GM23338 (cell line): ENCODE measurements around the gene PPP2R2B.

Experiments
- CREB1 ChIP-seq: fragments of 250-450 bp; sonication (Bioruptor Pico); IDR thresholded peaks from 2 replicates; pipeline ENCODE4 v1.5.0; 2020; ENCODE audit warnings: low read depth, mild to moderate bottlenecking, moderate library complexity
- CTCF ChIP-seq, 2 experiments: fragments of 200-600 bp in 1 of 2; sonication (generic) in 1 of 2; conservative IDR thresholded peaks; 2 replicates each; pipeline versions ENCODE4 v1.5.1 to v1.6.1; 2016 to 2017; ENCODE audit warnings: antibody characterized with exemption in 2 of 2, low read depth in 2 of 2, mild to moderate bottlenecking in 2 of 2, moderate library complexity in 1 of 2
- EZH2 ChIP-seq: fragments of 200-600 bp; sonication (generic); IDR thresholded peaks from one replicate; pipeline ENCODE4 v1.8.0; 2017; ENCODE audit warnings: antibody characterized with exemption, mild to moderate bottlenecking, low read depth; ENCODE audit not compliant: unreplicated experiment
- EZH2phosphoT487 ChIP-seq: fragments of 200-600 bp; sonication (generic); IDR thresholded peaks from one replicate; pipeline ENCODE4 v1.8.1; 2018; ENCODE audit warnings: antibody characterized with exemption; ENCODE audit not compliant: unreplicated experiment
- JUNB ChIP-seq: IDR thresholded peaks from one replicate; pipeline ENCODE4 v1.6.1; 2016; ENCODE audit warnings: antibody characterized with exemption; ENCODE audit not compliant: unreplicated experiment
- POLR2AphosphoS5 ChIP-seq: IDR thresholded peaks from 2 replicates; pipeline ENCODE4 v1.6.1; 2016; ENCODE audit warnings: antibody characterized with exemption, low read depth
- REST ChIP-seq: IDR thresholded peaks from one replicate; pipeline ENCODE4 v1.6.1; 2018; ENCODE audit warnings: antibody characterized with exemption; ENCODE audit not compliant: unreplicated experiment
- STAT1 ChIP-seq: IDR thresholded peaks from one replicate; pipeline ENCODE4 v1.6.1; 2016; ENCODE audit warnings: antibody characterized with exemption; ENCODE audit not compliant: unreplicated experiment
- ZNF331 ChIP-seq: fragments of 250-450 bp; sonication (Bioruptor Pico); IDR thresholded peaks from 2 replicates; pipeline ENCODE4 v1.5.0; 2020; ENCODE audit warnings: low read depth, mild to moderate bottlenecking, moderate library complexity

GRCh38 chr5:146599261-146599660 lies 279.3 kb downstream of the PPP2R2B start:
- TF ChIP-seq CTCF (conservative IDR thresholded peaks at IDR 0.05; ENCODE audit: low read depth in 2 of 2) (no peak), JUNB (no peak), REST (no peak), EZH2 (no peak), CREB1 (CRISPR knock-in tag) (no peak), POLR2AphosphoS5 (no peak), EZH2phosphoT487 (no peak), ZNF331 (CRISPR knock-in tag) (no peak), STAT1 (no peak)
